Posterior vena cava (tissue), 2 donors: ENCODE data around the gene PRPF6. TPM values are rescaled to one million over a fixed set of nuclear protein-coding genes. Genes with fewer than 3 reads are reported as not detected.
"Not testable (repeated sequence)": the region's sequence is repeated elsewhere in the genome, so short reads cannot be mapped to it uniquely, and the experiment has no call there.

Source experiments
- DNase-seq: peaks from one replicate; pipeline ENCODE4 v3.0.0-alpha.2; 2020; ENCODE audit warnings: low spot score
- intact Hi-C, 2 donors: fragments of 100-400 bp; cut with DNase I; formaldehyde crosslinking; loops; one replicate each; pipeline versions ENCODE4 v1.14.1 to v1.14.2; 2022 to 2023
- total RNA-seq, 2 donors: library from RNA; stranded (reverse); fragmentation: NEBNext Ultra II Directional; extraction: Animal tissue kit (Norgen Biotek cat#: 25700); gene quantifications; one replicate each; pipeline ENCODE4 v1.2.1, GENCODE V29; 2021
- donor health status: DM: yes; HTN: yes; CAD: no.
- donor health status: DM: yes; HTN: yes; CAD: no.

Gene PRPF6
- total RNA-seq, 2 donors from 2014 or later, result 44.3 to 44.8 TPM

GRCh38 chr20:63957690-63958441 is 23.1 kb upstream of the PRPF6 start:
- intact Hi-C loops, result no loop called here
- no peak for DNase-seq

GRCh38 chr20:63958471-63958870 is 22.5 kb upstream of the PRPF6 start:
- no peak for DNase-seq
- intact Hi-C loops, result no loop called here

GRCh38 chr20:63958964-63959698 is 21.8 kb upstream of the PRPF6 start:
- intact Hi-C loops, result no loop called here
- no peak for DNase-seq

- no peak for DNase-seq
- intact Hi-C loops, result no loop called here
Observed at GRCh38 chr20:63959699-63960075, 21.2 kb upstream of the PRPF6 start.

GRCh38 chr20:63960654-63961621 is 20.0 kb upstream of the PRPF6 start:
- DNase-seq, intact Hi-C loops: not testable (repeated sequence)

GRCh38 chr20:63961664-63962425 is 19.1 kb upstream of the PRPF6 start:
- intact Hi-C loops, result no loop called here
- DNase-seq, result peak; percentile 79

GRCh38 chr20:63962426-63963347 is 18.2 kb upstream of the PRPF6 start:
- peak; percentile 81 for DNase-seq

GRCh38 chr20:63963348-63963741 is 17.6 kb upstream of the PRPF6 start:
- DNase-seq, result peak; percentile 77
- intact Hi-C loops, result no loop called here

More at GRCh38 chr20:63962426-63963347, 18.2 kb upstream of the PRPF6 start:
- intact Hi-C loops, result no loop called here

- peak; percentile 77 for DNase-seq
- intact Hi-C loops, result no loop called here
Observed at GRCh38 chr20:63963784-63964301, 17.1 kb upstream of the PRPF6 start.

GRCh38 chr20:63964412-63964811 is 16.5 kb upstream of the PRPF6 start:
- intact Hi-C loops, result no loop called here
- peak; percentile 67 for DNase-seq

- intact Hi-C loops, result no loop called here
- peak; percentile 57 for DNase-seq
Observed at GRCh38 chr20:63966172-63966943, 14.6 kb upstream of the PRPF6 start.

GRCh38 chr20:63966944-63967322 is 14.0 kb upstream of the PRPF6 start:
- peak; percentile 70 for DNase-seq
- intact Hi-C loops, result no loop called here

GRCh38 chr20:63967330-63968135 is 13.4 kb upstream of the PRPF6 start:
- peak; percentile 73 for DNase-seq
- intact Hi-C loops, result no loop called here

GRCh38 chr20:63968136-63968927 is 12.6 kb upstream of the PRPF6 start:
- peak; percentile 54 for DNase-seq
- intact Hi-C loops, result no loop called here
